ENCODE results near the gene PPARGC1A.

PPARGC1A gene

DNA sequence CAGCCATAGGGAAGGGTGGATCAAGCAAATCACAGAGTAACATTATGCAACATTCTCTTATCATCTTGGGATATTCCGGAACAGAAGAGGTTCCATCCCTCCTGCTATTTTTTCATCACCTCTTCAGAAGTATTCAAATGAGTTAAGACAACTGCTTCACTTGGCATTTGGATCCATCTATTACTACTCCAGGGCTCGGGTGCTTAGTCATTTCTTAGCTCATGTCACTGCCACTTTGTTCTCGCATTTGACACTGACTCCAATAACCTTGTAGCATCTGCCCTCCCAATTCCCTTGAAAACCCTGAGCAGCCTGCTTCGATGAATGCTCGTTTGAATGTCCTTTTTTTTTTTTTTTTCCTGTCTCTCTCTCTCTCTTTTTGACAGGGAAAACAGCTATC is 114.9 kb downstream of the PPARGC1A start:
- DNase-seq (ENCODE audit: low read depth), result no peak

DNA sequence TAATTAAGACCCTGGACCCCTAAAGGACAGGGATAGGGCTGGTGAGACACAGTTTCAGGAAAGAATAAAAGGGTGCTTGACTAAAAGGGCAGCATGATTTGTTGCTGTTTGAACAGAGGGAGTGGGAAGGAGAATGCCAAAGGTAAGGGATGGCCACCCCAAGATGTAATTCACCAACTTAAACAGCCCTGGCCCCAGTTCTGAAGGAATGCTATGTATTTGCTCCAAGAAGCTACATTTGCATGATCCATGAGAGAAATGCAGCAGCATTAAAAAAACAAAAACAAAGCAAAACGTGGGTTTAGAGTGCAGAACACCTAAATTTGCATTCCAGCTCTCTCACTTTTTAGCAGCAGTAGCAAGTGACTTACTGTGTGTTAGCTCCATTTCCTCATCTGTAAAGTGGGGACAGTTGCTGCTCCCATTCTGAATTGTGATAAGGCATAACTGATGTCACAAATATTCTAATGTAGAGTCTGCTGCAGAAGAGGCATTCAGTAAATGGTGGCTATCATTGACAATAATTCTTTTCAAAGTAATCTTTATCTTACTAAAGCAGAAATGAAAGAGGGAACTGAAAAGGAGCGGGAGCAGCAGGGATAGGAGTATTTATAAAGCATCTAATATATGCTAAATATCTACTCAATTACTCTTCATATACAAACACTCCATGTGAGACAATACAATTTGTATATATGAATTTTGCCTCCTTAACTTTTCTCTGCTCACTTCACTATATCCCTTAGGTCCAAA is 115.8 kb downstream of the PPARGC1A start:
- no peak for DNase-seq (ENCODE audit: low read depth)

DNA sequence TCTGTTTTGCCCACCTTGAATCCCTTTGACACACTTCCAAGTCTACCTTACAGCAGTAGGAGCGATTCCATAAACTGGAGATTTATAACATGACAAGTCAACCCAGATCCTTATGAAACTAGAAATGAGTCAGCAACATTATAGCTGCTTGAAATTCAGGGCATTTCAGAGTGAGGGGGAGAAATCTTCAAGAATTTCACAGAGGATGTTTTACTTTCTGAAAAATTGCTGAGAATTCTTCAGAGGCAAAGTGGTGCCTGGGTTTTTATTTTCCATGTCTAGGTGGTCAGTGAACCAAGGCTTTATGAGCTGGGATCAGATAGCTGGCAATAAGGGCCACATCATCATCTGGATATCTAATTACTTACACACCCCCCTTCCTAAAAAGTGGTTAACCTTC is 119.8 kb downstream of the PPARGC1A start:
- DNase-seq (ENCODE audit: low read depth), result no peak

DNA sequence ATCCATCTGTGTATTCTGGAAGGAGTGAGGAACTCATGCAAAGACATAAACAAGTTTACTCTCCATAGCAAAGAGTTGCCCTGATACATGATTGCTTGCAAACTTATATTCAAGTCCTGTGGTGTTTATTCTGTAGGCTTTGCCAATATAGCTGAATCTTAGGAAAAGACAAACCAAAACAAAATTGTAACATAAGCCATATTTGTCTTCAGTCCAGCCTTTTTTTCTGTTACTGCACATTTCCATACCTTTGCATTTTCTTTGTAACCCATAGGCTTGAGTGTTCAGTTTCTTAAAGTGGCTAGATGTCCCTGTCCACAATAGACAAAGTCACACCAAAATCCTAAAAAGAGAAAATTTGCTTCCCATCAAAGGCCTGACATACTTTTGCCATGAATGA is 120.4 kb downstream of the PPARGC1A start:
- no peak for DNase-seq (ENCODE audit: low read depth)

DNA sequence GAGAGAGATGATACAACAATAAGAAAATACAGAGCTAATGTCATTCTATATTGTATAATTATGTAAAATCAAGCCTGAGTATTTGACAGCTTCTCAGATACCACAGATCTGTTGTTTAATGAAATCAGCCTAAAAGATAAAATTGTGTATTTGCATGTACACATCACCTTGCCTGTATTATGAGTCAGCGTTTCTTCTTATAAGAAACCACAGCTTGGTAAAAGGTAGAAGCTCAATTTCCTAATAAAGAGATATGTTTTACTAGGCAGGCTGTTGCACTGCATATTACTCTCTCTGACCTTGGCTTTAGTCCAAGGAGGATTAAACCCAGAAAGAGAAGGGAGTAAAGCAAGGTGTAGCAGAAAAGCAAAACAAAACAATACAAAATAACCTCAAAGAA is 121.3 kb downstream of the PPARGC1A start:
- DNase-seq (ENCODE audit: low read depth), result no peak

- DNase-seq (ENCODE audit: low read depth), result no peak
Measured at GRCh38 chr4:23766344-23766743, 123.5 kb downstream of the PPARGC1A start.

- no peak for DNase-seq (ENCODE audit: low read depth)
Measured at GRCh38 chr4:23763559-23763958, 126.3 kb downstream of the PPARGC1A start.

DNA sequence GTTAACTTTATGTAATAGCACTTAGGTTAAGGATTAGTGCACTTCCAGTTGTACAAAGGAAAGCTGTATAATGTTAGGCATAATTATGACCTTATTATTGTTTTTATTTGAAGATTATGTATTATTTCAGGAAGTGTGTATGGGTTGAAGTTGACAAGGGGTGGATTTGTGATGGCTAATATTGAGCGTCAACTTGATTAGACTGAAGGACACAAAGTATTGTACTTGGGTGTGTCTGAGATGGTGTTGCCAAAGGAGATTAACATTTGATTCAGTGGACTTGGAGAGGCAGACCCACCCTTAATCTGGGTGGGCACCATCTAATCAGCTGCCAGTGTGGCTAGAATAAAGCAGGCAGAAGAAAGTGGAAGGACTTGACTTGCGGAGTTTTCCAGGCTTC is 127.3 kb downstream of the PPARGC1A start:
- DNase-seq (ENCODE audit: low read depth), result no peak

DNA sequence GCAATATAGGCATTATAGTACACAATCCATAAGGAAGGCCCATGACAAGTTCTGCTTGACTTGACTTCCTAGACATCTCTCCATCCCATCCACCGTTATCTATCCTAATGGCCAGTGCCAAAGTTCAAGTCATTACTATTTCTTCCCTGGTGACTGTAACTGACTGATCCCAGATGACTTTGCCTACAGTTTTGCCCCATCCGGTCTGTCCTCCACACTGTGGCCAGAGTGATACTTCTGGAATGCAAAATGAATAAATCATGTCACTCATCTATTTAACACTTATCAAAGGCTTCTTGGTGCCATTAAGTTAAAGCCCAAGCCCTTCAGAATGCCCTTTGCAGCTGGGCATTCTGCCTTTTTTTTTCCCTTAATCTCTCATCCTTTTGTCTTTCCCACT is 130.8 kb downstream of the PPARGC1A start:
- no peak for DNase-seq (ENCODE audit: low read depth)

DNA sequence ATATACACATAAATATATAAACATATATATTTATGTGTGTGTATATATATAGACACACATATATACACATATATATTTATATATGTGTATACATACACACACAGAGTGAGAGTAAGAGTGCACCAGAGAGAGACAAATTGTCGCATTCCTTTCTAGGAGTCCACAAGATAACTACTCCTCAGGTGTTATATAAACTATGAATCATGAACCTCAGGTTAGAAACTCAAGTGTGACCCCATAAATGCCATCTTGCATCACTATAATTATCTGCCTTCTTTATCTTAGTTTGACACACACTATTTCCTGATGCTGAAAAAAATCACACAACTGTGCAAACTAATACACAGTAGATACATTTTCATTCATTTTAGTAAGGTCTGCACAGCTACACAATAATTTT is 135.2 kb downstream of the PPARGC1A start:
- no peak for DNase-seq (ENCODE audit: low read depth)

DNA sequence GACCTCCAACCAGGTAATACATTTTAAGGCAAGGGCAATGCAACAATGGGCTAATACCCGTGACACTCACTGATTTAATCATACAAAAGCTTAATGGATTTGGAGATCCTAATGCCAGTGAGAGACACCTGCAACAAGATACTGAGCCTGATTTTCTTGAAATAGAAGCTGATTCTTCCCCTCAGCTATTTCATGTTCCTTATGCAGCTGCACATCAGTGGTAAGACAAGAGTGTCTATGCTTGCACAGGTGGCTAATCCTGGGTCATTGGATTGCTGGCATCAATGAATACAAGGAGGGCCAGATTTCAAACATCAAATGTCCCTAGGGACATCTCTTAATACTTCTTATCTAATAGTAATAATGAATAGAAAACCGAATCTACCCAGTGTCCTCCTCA is 139.7 kb downstream of the PPARGC1A start:
- DNase-seq (ENCODE audit: low read depth), result no peak

DNA sequence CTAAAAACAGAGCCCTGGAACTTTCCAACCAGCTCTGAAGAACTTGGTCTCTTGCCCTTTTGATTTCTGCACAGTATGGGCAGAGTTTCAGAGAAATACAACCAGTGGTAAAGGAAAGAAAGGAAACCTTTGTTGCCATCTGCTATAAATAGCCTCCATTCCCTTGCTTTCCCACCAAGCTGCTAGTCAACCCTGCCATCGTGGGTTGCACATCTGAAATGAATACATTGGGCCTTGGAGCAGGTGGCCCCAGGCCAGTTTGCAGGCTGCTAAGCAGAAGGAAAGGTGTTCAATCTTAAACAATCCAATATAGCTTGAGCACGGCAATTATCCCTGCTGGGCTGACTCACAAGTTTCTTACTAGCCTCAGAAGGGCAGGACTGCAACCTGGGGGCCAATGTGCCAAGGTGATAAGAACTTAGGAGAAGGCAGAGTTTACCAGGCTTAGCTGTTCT is 142.5 kb downstream of the PPARGC1A start:
- DNase-seq (ENCODE audit: low read depth), result no peak

DNA sequence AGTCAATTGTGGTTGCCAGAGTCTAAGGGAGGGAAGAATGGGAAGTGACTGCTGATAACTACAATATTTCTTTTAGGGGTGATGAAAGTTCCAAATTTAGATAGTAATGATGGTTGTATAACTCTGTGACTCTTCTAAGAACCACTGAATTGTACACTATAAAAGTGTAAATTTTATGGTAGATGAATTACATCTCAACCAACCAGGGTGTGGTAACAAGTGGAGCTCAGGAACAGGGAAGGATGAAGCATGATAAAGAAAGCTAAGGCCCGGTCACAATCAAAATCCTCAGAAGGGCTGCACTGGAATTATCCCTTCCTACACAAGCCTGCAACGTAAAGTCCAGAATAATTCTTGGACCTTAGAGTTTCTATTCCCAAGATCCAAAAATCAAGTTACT is 143.2 kb downstream of the PPARGC1A start:
- no peak for DNase-seq (ENCODE audit: low read depth)

DNA sequence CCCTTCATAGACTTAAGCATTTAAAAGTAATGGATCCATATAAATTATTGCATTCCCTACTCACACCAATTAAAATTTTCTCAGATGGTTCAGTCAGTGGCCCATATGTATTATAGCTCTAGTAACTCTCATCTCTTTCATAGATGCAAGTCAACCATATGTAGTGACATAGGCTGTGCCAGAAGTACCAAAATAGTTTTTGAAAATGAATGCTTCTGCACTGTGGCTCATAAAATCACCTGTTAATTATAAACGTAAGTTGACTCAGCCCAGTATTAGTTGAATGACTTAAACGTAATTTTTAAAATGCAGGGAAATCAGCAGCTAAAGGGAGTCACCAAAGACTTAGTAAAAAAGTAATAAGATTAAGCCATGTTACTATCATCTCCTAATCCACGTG is 143.8 kb downstream of the PPARGC1A start:
- DNase-seq (ENCODE audit: low read depth), result no peak

GRCh38 chr4:23745377-23745776 is 144.5 kb downstream of the PPARGC1A start:
- DNase-seq (ENCODE audit: low read depth), result no peak
